HG03060 (cell line): ENCODE data around the gene SAFB.
"Not testable (repeated sequence)": the region's sequence is repeated elsewhere in the genome, so short reads cannot be mapped to it uniquely, and the experiment has no call there.

Experiments used
- ATAC-seq: cut with Tn5 transposase; IDR thresholded peaks from one replicate; pipeline ENCODE4 v1.9.1; 2021; ENCODE audit warnings: low read depth, moderate number of reproducible peaks; ENCODE audit not compliant: unreplicated experiment

The SAFB gene

DNA sequence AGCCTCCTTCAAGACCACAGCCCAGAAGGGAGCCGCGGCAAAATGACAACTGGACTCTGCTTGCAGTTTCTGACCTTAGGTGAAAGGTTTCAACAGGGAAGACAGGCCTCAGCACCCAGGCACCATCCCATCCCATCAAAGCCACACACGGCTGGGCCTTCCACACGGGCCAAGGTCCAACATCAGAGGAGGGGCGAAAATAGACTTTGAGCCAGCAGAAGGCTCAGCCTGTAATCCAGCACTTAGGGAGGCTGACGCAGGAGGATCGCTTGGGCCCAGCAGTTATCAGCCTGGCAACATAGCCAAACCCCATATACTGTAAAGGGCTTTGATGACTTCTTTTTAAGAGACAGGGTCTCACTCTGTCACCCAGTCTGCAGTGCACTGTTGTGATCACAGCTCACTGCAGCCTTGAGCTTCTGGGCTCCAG is 28.3 kb upstream of the SAFB start:
- ATAC-seq, result no peak

DNA sequence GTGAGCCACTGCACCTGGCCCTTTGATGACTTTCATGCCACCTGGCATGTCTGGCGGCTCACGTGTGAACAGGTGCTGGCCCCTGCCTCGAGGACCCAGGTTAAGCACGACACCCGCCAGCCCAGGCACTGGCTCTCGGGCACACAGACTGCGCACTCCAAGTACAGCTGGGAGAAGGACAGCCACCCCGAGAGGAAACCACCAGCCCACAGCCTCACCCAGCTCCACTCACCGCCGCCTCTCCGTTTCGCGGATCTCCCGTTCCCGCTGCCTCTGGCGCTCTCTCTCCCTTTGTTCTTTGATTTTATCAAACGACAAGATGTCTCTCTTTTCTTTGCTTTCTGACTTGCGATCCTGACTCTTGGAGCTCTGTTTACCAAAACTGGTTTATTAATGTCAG is 27.8 kb upstream of the SAFB start:
- no peak for ATAC-seq

DNA sequence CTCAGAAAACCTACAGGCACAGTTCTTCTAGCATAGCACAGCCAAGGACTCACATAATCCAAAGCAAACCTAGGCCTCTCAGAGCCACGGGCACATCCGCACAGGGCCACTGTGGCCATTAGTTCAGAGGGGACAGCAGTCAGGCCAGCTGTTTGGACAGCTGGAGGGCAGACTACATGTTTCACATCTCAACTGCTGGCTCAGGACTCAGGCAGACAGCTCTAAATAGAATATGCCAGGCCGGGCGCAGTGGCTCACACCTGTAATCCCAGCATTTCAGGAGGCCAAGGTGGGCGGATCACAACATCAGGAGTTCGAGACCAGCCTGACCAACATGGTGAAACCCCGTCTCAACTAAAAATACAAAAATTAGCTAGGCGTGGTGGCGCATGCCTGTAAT is 27.1 kb upstream of the SAFB start:
- no peak for ATAC-seq

DNA sequence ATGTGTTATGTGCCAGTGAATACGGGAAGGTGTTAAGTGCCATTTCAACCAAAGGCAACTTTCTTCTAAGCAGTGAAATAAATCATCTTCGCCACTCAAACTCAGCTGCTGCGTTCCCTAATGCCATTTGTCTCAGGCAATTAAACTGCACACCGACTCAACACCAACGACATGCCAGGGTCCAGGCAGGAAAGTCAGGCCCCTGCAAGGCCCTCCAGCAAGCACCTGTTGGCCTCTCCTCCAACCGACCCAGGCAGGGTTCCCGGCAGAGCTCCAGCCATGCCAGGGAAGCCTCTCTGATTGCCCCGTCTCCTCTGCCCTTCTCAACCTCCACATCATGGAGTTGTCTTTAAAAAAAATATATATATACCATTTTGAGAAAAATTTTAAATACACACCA is 22.1 kb upstream of the SAFB start:
- no peak for ATAC-seq

DNA sequence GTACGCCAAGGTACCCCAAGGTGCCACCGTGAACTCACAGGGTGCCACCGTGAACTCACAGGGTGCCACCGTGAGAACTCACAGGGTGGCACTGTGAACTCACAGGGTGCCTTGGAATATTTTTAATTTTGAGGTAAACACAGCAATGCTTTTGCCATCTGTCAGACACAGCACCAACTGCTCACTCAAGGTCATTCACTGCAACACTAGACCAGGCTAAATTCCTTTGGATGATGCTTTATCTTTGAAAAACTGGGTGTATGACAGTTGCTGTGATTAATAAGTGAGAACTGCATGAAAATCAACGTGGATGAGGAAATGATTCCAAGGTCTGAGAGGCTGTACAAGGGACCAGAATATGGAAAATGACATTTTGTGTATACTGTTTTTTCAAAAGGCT is 19.3 kb upstream of the SAFB start:
- ATAC-seq, result no peak

DNA sequence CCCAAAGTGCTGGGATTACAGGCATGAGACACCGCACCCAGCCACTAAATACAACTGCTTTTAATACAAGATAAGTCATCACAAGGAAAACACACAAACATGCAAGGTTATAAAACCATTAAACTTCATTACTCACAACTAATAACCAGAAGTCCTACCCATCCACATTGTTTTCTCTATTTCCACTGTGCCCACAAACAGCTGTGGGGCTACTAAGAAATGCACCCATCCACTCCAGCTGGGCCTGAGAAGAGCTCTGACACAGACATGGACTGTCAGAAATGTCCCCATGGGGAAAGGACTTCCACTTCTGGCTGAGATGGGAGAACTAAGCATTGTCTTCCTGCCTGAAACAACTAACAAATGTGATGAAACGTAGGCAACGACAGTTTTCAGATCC is 17.5 kb upstream of the SAFB start:
- ATAC-seq, result no peak

DNA sequence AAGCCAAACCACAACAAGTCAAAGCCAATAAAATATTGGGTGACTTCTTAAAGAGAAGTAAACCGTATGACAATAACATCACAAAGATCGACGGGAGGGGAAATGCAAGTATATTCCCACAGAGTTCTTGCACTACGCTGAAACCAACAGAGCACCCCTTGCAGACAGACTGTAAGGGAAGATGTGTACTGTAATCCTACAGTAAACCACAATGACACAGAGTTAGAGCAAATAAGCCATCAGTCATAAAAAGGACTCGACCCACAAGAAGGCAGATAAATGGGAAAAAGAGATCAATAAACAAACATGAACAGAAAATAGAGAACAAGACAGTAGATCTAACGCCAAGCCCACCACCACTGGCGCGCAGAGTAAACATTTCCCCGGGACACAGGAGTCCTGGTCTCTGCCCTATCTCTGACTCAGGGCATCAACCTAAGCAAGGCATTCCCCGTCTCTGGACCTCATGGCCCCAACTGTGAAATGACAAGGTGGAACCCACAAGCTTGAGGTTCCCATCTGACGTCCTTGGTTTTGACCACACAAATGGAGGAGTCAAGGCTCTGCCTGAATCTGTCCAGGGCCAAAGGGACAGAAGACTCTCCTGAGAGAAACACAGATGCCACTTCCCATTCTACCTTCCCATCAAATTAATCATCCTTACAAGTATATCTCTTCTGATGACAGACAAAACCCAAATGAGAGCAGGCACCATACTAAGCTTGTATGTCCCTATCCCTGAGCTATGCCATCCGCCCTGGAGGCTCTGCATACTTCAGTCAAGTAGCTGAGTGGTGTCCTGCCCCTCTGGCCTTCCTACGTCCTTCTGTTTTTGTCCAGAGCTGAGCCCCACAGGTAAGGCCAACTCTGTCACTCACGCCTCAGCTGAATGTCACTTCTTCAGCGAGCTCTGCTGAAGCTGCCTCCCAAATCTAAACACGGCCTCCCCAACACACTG is 15.3 kb upstream of the SAFB start:
- ATAC-seq, result no peak

DNA sequence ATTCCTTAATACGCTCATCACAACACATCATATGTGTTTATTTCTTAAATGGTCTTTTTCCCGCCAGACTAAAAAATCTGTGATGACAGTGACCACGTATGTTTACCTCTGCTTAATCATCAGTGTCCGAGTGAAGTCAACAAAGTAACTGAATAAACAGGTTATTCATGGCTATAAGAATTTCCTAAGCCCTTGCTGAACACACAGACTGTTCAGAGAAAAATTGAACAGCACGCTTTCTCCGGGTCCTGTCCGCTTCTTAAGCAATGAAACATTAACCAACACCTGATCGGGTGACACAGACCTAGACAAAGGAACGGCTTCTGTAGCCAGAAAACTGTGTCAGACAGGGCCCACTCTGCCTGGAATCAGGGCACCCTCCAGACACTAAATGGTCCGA is 14.6 kb upstream of the SAFB start:
- no peak for ATAC-seq

DNA sequence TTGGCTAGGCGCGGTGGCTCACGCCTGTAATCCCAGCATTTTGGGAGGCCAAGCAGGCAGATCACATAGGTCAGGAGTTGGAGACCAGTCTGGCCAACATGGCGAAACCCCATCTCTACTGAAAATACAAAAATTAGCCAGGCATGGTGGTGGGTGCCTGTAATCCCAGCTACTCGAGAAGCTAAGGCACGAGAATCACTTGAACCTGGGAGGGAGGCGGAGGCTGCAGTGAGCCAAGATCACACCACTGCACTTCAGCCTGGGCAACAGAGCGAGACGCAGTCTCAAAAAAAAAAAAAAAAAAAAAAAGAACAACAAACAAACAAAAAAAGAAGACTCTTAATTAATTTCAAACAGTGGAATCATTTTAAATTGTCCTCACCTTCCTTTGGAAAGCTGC is 14.1 kb upstream of the SAFB start:
- not testable (repeated sequence) for ATAC-seq

DNA sequence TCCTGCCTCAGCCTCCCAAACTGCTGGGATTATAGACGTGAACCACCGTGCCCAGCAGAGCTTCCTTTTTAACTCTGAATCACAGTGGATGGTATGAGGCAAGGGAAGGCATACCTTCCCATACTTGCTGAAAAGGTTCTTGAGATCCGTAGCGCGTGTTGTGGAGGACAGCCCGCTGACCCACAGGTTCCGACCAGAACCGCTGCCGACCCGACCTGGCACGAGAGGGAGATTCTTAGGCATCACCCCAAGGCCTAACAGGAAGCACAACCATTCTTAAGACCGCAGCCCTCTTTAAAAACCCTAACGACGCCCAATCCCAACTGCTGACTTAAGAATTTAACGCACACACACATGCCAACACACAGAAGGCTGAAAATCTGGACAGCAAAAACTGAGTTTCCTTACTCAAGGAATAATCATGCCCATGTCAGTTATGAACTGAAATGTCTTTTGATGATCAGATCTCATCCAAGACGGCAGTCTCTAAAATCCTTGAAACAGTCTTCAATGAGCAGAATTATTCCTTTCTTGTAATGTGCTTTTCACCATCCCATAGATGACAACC is 12.9 kb upstream of the SAFB start:
- ATAC-seq, result no peak

DNA sequence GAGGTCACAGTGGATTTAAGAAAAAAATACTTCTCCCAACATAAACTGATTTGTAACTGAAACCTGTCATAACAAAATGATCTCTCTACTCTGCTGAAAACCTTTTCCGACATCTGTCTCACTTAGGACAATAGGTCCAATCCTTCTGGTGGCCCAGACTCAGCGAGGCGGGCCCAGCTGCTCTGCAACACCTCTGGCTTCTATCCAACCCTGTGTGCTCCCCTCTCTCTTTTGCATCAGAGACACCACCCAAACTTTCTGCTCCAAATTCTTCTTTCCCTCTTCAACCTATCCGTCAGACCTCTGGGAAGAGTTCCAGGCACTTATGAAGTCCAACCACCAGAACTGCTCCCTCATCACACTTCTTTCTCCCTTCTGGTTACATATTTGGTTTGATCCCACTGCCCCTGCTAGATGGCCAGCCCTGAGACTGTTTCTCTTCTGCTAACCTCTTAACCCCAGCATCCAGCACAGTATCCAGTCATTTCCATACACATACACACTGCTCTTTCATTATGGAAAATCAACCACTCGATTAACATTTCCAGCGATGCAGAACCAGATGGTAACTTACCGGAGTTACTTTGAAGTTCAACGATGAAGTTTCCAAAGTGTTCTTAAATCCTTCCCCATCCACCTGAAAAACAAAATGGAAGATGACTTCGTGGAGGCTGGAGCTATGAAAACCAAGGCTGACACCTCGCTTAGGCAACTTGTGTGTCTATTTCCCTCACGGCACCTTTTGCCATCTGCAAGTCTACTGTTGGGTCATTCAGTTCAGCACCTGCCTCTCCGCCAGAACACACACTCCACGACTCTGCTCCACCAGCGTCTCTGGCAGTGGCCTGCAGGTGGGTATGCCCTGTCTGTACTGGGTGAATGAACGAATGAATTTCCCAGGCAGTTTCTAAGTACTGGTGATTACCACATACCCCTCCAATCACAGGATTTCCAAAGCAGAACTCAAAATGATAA is 9.7 kb upstream of the SAFB start:
- no peak for ATAC-seq

DNA sequence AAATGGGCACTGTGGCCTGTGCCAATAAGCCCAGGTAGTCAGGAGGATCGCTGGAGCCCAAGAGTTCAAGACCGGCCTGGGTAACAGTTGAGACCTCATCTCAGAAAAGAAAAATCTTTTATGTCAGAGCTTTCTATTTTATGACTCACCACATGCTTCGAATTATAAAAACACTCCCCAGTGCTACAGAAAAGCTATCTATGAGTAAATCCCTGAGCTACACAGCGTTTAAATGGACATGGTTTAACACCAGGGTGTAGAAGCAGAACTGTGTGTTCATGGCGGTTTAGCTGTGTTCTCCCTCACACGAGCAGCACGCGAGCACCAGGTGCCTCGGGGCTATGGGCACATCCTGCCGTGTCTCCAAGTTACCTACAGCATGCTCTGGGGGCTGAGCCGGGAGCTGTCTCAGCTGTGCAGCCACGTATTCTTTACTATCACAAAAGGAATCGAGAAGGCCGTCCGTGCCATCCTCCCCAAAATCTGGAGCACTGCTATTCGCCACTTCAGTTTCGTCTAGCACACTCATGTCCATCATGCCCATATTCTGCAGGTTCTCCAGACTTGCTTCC is 7.0 kb upstream of the SAFB start:
- ATAC-seq, result no peak

DNA sequence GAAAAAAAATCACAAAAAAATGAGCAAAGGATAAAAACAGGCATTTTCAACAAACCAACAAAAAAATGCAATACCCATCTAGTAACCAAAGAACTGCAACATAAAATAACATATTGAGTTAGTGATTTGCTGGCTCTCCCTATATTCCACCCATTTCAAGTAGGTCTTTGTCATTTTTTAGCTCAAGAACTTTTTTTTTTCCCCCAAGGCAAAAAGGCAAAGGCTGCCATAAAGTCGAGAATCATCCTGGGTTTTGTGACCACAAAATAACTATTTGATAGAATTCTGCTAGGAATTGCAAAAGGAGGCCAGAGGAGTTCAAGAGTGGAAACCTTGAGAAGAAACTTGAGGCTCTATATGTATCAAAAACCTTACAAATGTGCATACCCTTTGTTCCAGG is 5.8 kb upstream of the SAFB start:
- no peak for ATAC-seq

DNA sequence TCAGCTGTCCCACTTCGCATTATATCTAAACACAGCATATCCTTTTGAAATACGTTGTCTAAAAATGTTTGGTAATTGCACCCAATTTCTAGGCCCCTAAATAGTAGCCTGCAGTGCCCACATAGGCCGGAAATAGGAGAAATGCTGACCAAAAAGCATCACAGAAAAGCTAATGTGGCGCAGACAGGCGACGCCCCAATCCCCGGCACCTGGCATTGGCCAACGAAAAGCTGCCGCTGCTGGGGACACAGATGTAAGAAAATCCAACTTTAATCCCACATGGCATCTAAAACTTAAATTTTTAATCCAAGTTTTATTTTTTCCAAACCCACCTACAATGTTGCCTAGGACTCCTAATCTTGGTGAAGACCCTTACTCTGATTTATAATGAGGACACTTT is 4.3 kb upstream of the SAFB start:
- ATAC-seq, result no peak

DNA sequence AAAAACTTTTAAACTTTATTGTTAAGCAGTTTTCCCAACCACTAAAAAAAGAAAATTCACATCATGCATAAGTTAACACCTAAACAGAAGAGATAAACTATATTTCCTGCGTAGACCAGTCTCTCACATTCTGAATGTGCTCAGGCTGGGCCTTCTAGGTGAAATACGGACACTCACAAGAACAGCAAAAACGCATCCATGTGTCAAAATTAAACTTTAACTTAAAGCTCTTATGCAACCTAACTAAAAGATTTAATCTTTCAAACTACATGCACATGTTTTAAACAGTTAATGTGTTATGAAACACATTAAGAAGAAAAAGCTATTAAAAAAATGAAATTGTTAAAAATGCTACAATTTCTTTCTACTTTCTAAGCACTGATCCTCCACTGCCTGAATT is 2.9 kb upstream of the SAFB start:
- no peak for ATAC-seq

DNA sequence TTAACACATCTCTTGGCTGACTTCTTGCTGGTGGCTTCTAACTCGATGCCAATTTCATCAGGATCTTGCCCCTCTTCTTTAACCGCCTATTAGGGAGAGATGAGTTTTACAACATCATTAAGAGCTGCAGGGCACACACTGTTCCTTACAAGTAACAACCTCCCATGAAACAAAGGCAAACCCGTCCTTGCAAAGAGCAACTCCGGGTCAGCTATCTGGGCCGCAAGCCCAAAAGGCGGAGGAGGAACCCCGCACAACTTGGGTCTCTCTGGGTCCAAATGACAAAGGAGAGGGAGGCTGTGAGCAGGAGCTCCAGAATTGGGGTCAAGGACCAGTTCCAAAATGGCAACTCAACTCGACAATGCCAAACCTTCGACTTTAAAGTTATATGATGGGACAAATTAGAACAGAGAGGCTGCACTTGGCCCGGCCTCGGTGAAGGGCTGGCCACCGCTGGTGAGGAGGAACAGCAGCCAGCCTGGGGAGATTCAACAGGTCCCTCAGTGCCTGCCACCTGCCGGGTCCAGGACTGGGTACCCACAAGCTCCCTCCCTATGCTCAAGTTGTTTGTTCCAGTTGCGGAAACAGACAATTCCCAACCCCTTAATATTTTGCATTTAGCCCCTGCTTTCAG is 1.5 kb upstream of the SAFB start:
- ATAC-seq, result no peak

DNA sequence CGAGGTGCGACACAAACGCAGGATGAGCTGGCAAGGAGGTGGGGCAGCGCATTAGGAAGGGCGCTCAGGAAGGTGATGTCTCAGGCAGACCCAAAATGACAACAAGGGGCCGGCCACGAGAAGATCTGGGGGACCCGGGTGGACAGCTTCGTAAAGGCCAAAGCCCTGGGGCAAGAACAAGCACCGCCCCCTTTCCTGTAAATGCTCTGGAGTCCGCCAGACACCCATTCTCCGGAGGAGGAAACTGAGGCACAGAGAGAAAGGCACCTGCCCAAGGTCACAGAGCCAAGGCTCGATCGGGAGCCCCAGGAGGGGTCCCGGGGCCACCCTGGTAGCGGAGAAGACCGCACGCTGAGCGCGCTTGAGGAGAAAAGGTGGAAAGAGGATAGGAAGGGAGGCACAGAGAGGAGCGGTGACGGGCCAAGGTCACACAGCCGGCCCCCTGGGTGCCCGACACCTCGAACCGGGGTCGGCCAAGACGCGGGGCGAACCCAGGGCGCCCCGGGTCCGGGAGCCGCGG is 878 bp upstream of the SAFB start:
- no peak for ATAC-seq

DNA sequence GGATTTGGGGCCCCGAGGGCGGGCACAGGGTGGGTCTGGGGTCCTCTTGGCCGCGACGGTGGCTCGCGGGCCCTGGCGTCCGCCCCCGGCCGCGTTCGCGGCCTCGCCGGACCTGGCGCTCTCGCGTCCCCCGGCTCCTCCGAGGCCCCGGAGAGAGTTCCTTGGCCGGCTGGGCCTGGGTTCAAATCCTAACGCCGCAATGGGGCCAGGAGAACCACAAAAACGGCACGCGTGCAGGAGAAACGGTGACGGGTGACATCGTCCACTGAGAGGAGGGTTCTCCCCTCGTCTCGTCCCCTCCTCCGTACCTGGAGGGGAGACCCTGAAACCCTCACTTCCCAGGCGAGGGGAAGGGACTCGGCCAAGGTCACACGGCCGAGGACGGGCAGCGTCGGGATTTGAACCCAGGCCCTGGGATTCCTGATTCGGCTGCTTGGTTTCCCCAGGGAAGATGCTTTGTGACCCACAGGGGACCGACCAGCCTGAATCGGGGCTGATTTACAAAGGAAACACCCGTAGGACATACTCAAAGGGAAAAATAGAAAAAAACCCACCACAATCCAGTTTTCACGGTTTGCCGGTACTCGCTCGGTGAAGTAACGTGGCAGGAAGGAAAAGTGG is 624 bp downstream of the SAFB start:
- ATAC-seq, result no peak

DNA sequence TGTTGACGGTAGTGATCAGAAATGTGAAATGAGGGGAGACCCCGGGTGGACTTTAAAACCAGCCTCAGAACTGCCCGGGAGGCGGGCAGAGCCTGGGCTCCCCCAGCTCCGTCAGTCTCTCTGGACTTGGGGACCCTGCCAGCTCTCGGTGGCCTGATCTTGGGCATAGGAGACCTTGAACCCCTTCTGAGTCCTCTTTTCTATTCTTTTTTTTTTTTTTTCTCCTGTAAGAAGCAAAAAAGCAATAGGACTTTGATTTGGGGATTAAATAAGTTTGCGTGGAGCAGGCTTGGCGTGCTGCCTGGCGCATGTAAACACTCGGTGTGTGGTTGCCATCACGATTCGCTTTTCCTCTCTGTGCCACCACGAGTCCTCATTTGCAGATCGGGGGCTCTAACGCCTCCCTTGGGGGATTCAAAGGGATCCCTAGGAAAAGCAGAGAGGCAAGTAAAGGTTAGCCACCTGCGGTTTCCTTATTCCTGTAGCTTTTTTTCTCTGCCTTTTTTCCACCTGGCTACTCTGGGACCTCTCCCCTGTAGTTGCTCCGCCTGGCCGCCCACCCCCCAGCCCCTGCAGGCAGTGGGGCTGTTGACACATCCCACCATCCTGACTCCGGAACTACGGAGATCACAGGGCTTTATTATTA is 1.3 kb downstream of the SAFB start:
- ATAC-seq, result no peak
